Caco-2 (cell line): Measurements from ENCODE around the gene HMCN2. TPM values are rescaled to one million over a fixed set of nuclear protein-coding genes. Genes with fewer than 3 reads are reported as not detected.

Experiments
- BruUV-seq: library from RNA; stranded (reverse); fragments of 400-500 nt; replicated peaks from 2 replicates; lab custom pipeline; 2021; lab: Mats Ljungman, UMichigan
- CTCF ChIA-PET: fragments of 300-600 bp; sonication (Branson Sonifier 250); formaldehyde crosslinking; loops from one replicate; lab custom pipeline; 2022; ENCODE audit warnings: antibody characterized with exemption; lab: Charles Lee
- POLR2A ChIA-PET: fragments of 300-600 bp; sonication (Branson Sonifier 250); formaldehyde crosslinking; loops from one replicate; lab custom pipeline; 2022; ENCODE audit warnings: antibody characterized with exemption; lab: Charles Lee
- DNase-seq, 2 experiments: peaks; one replicate each; pipeline versions ENCODE4 v3.0.0 to v3.0.0-alpha.2; 2020 to 2022
- H3K27me3 ChIP-seq: replicated peaks from 2 replicates; pipeline ENCODE4 v1.6.0; 2011; ENCODE audit warnings: low read length; ENCODE audit not compliant: control insufficient read depth, insufficient read depth
- H3K36me3 ChIP-seq: 2 replicates; pipeline ENCODE4 v1.5.1; 2011; ENCODE audit warnings: low read length; ENCODE audit not compliant: control insufficient read depth, insufficient read depth
- H3K4me1 ChIP-seq: fragments of 250-450 bp; sonication (Bioruptor Pico); 2 replicates; pipeline ENCODE4 v1.5.1; 2020; ENCODE audit warnings: mild to moderate bottlenecking
- H3K4me3 ChIP-seq: 2 replicates; pipeline ENCODE4 v1.5.1; 2011; ENCODE audit warnings: low read depth, mild to moderate bottlenecking, control low read depth, low read length
- H3K9me3 ChIP-seq: fragments of 250-450 bp; sonication (Bioruptor Pico); 2 replicates; pipeline ENCODE4 v1.5.1; 2020; ENCODE audit warnings: mild to moderate bottlenecking, moderate library complexity
- H3K27ac Mint-ChIP-seq: one replicate; pipeline ENCODE4 v1.8.0; 2022; ENCODE audit warnings: mixed read lengths; ENCODE audit not compliant: unreplicated experiment
- H3K27me3 Mint-ChIP-seq: one replicate; pipeline ENCODE4 v1.8.0; 2022; ENCODE audit warnings: mixed read lengths; ENCODE audit not compliant: insufficient read depth, unreplicated experiment
- H3K36me3 Mint-ChIP-seq: one replicate; pipeline ENCODE4 v1.8.0; 2022; ENCODE audit warnings: mild to moderate bottlenecking, mixed read lengths; ENCODE audit not compliant: insufficient read depth, unreplicated experiment
- H3K4me1 Mint-ChIP-seq: one replicate; pipeline ENCODE4 v1.8.0; 2022; ENCODE audit warnings: low read depth, mixed read lengths; ENCODE audit not compliant: unreplicated experiment
- H3K4me3 Mint-ChIP-seq: one replicate; pipeline ENCODE4 v1.8.0; 2022; ENCODE audit warnings: mild to moderate bottlenecking, moderate library complexity, mixed read lengths; ENCODE audit not compliant: unreplicated experiment
- H3K9me3 Mint-ChIP-seq: one replicate; pipeline ENCODE4 v1.8.0; 2022; ENCODE audit warnings: mixed read lengths; ENCODE audit not compliant: unreplicated experiment
- CTCF ChIP-seq, 2 experiments: fragments of 200-600 bp in 1 of 2; IDR thresholded peaks; 1 replicate in 1 of 2; 2 replicates in 1 of 2; pipeline versions ENCODE4 v1.5.1 to v1.8.0; 2011 to 2022; ENCODE audit warnings: antibody characterized with exemption in 1 of 2, control low read depth in 1 of 2, inconsistent platforms in 1 of 2, low read depth in 1 of 2, low read length in 1 of 2, mild to moderate bottlenecking in 1 of 2, moderate library complexity in 1 of 2; ENCODE audit not compliant: insufficient read depth in 1 of 2, severe bottlenecking in 1 of 2, unreplicated experiment in 1 of 2
- intact Hi-C: fragments of 100-400 bp; cut with micrococcal nuclease; formaldehyde crosslinking; loops from one replicate; pipeline ENCODE4 v1.10.0; 2022; ENCODE audit not compliant: unreplicated experiment
- total RNA-seq: library from RNA; stranded (reverse); gene quantifications from 2 replicates; pipeline ENCODE4 v1.2.3, GENCODE V29; 2022

The HMCN2 gene
- total RNA-seq, 1 experiment from 2014 or later = 0.41 TPM

- Mint-ChIP-seq H3K9me3 (no peaks in the 10 kb centered on the region), H3K4me1 (no peaks in the 10 kb centered on the region), H3K27me3 (no peaks in the 10 kb centered on the region), H3K36me3 (peaks cover 4% of the 10 kb centered on the region), H3K27ac (no peak overlapping the region), H3K4me3 (no peak overlapping the region)
- H3K27me3 ChIP-seq = no peaks in the 10 kb centered on the region
- no peak for DNase-seq
- no TSS peak for BruUV-seq
- no peaks in the 10 kb centered on the region for H3K36me3 ChIP-seq
- intact Hi-C loops = no loop called here
- TF ChIP-seq CTCF (IDR thresholded peaks at IDR 0.05; ENCODE audit: insufficient read depth in 1 of 2, low read depth in 1 of 2, low read length in 1 of 2, severe bottlenecking in 1 of 2, unreplicated experiment in 1 of 2) = no peak
- no peak overlapping the region for H3K4me3 ChIP-seq
- no peaks in the 10 kb centered on the region for H3K9me3 ChIP-seq
- no peaks in the 10 kb centered on the region for H3K4me1 ChIP-seq
- POLR2A ChIA-PET = no interaction called here
- CTCF ChIA-PET = no interaction called here
These were observed 212.6 kb downstream of the HMCN2 start for GRCh38 chr9:130478152-130478551.

GRCh38 chr9:130478736-130479575 lies 213.4 kb downstream of the HMCN2 start:
- H3K9me3 Mint-ChIP-seq = no peaks in the 10 kb centered on the region
- no peaks in the 10 kb centered on the region for H3K27me3 Mint-ChIP-seq
- H3K4me3 Mint-ChIP-seq = no peak overlapping the region
- Histone ChIP-seq H3K36me3 (no peaks in the 10 kb centered on the region), H3K4me1 (no peaks in the 10 kb centered on the region), H3K4me3 (no peak overlapping the region), H3K27me3 (no peaks in the 10 kb centered on the region), H3K9me3 (no peaks in the 10 kb centered on the region)
- no peak for DNase-seq
- H3K36me3 Mint-ChIP-seq = peaks cover 4% of the 10 kb centered on the region
- no peaks in the 10 kb centered on the region for H3K4me1 Mint-ChIP-seq
- ChIA-PET POLR2A (no interaction called here), CTCF (no interaction called here)
- H3K27ac Mint-ChIP-seq = no peak overlapping the region
- intact Hi-C loops = no loop called here
- BruUV-seq = no TSS peak
- TF ChIP-seq CTCF (IDR thresholded peaks at IDR 0.05; ENCODE audit: insufficient read depth in 1 of 2, low read depth in 1 of 2, low read length in 1 of 2, severe bottlenecking in 1 of 2, unreplicated experiment in 1 of 2) = no peak

GRCh38 chr9:130479587-130479986 lies 214.0 kb downstream of the HMCN2 start:
- H3K36me3 ChIP-seq = no peaks in the 10 kb centered on the region
- intact Hi-C loops = no loop called here

More at GRCh38 chr9:130479587-130479986, 214.0 kb downstream of the HMCN2 start:
- no peaks in the 10 kb centered on the region for H3K27me3 ChIP-seq
- TF ChIP-seq CTCF (IDR thresholded peaks at IDR 0.05; ENCODE audit: insufficient read depth in 1 of 2, low read depth in 1 of 2, low read length in 1 of 2, severe bottlenecking in 1 of 2, unreplicated experiment in 1 of 2) = no peak
- ChIA-PET POLR2A (no interaction called here), CTCF (no interaction called here)
- Mint-ChIP-seq H3K9me3 (no peaks in the 10 kb centered on the region), H3K4me1 (no peaks in the 10 kb centered on the region), H3K27ac (no peak overlapping the region), H3K27me3 (no peaks in the 10 kb centered on the region), H3K4me3 (no peak overlapping the region), H3K36me3 (peaks cover 4% of the 10 kb centered on the region)
- no peak for DNase-seq
- H3K4me1 ChIP-seq = no peaks in the 10 kb centered on the region
- no peaks in the 10 kb centered on the region for H3K9me3 ChIP-seq
- no TSS peak for BruUV-seq
- no peak overlapping the region for H3K4me3 ChIP-seq
